Gastroesophageal sphincter (tissue), 3 donors: ENCODE measurements around the gene SRRM1.

Source experiments
- EP300 ChIP-seq: sonication (generic); formaldehyde crosslinking; IDR thresholded peaks from one replicate; pipeline ENCODE4 v1.6.1; 2017; ENCODE audit warnings: antibody characterized with exemption, mild to moderate bottlenecking
- POLR2A ChIP-seq, 2 donors: fragments of 450-650 bp; IDR thresholded peaks; one replicate each; pipeline ENCODE4 v1.6.1; 2017; ENCODE audit warnings: antibody characterized with exemption in 2 of 2, mild to moderate bottlenecking in 2 of 2, moderate library complexity in 1 of 2
- POLR2AphosphoS5 ChIP-seq: sonication (generic); formaldehyde crosslinking; IDR thresholded peaks from one replicate; pipeline ENCODE4 v1.6.1; 2017; ENCODE audit warnings: antibody characterized with exemption
- TF ChIP-seq, protein P1 (sequence below), 4 experiments: fragments of 200-600 bp in 2 of 4; fragments of 450-650 bp in 2 of 4; sonication (generic) in 1 of 4; IDR thresholded peaks; one replicate each; pipeline ENCODE4 v1.5.1; 2017 to 2019; ENCODE audit warnings: antibody characterized with exemption in 4 of 4, mild to moderate bottlenecking in 2 of 4, moderate library complexity in 2 of 4

DNA sequence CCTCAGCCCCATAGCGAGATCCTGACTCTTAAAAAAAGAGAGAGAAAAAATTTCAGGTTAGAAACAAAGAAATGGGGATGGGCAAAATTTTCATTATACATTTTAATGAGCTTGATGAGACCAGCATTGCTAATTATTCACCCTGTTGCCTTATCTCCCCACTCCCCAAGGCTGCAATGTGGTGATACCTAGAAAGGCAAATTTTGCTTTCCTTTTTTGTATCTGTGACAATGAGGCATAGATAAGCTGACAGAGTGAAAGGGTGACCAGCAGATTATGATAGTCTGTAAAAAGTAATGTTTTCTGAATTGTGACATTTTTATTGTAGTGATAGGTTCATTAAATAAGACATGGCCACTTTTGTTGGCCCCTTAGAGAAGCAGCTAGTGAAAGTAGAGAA, 12.9 kb downstream of the SRRM1 start:
- TF ChIP-seq, protein P1, sequence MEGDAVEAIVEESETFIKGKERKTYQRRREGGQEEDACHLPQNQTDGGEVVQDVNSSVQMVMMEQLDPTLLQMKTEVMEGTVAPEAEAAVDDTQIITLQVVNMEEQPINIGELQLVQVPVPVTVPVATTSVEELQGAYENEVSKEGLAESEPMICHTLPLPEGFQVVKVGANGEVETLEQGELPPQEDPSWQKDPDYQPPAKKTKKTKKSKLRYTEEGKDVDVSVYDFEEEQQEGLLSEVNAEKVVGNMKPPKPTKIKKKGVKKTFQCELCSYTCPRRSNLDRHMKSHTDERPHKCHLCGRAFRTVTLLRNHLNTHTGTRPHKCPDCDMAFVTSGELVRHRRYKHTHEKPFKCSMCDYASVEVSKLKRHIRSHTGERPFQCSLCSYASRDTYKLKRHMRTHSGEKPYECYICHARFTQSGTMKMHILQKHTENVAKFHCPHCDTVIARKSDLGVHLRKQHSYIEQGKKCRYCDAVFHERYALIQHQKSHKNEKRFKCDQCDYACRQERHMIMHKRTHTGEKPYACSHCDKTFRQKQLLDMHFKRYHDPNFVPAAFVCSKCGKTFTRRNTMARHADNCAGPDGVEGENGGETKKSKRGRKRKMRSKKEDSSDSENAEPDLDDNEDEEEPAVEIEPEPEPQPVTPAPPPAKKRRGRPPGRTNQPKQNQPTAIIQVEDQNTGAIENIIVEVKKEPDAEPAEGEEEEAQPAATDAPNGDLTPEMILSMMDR (IDR thresholded peaks at IDR 0.05) = no peak
- no peak for TF ChIP-seq POLR2A (IDR thresholded peaks at IDR 0.05)
- no peak for TF ChIP-seq POLR2AphosphoS5
- no peak for TF ChIP-seq EP300
